ENCODE data around the gene ADAMTS7. TPM values are rescaled to one million over a fixed set of nuclear protein-coding genes. Genes with fewer than 3 reads are reported as not detected.
"Not testable (repeated sequence)": the region's sequence is repeated elsewhere in the genome, so short reads cannot be mapped to it uniquely, and the experiment has no call there.

Gene ADAMTS7
- total RNA-seq, 1 donor from 2014 or later = 55.1 TPM

DNA sequence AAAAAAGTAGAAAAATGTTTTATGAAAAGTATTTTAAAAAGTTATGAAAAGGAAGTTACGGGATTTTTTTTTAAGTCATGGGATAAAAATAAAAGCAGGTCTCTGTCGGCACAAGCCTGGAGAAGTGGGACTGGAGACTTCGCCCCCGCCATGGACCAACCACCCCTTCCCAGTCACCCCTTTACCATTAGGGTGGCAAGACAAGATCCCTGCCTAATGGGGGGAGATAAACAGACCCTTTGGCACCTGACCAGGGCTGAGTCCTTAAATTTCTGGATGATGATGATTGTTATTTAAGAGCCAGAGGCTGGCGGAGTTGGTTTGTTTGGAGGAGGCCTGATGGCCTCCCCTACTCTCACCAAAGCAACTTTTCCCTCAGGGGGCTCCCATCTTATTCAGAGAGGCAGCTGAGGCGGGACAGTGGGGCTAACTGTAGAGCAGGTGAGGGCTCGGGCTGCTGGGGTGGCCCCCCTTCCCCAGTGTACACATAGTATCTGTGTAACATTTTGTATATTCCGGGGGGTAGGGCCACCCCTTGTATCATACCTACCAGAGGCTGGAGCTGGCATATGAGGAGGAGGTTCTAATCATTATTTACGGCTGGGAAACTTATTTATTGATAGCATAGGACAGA, 74.0 kb downstream of the ADAMTS7 start:
- TF ChIP-seq, protein P1, sequence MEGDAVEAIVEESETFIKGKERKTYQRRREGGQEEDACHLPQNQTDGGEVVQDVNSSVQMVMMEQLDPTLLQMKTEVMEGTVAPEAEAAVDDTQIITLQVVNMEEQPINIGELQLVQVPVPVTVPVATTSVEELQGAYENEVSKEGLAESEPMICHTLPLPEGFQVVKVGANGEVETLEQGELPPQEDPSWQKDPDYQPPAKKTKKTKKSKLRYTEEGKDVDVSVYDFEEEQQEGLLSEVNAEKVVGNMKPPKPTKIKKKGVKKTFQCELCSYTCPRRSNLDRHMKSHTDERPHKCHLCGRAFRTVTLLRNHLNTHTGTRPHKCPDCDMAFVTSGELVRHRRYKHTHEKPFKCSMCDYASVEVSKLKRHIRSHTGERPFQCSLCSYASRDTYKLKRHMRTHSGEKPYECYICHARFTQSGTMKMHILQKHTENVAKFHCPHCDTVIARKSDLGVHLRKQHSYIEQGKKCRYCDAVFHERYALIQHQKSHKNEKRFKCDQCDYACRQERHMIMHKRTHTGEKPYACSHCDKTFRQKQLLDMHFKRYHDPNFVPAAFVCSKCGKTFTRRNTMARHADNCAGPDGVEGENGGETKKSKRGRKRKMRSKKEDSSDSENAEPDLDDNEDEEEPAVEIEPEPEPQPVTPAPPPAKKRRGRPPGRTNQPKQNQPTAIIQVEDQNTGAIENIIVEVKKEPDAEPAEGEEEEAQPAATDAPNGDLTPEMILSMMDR (IDR thresholded peaks at IDR 0.05; ENCODE audit: unreplicated experiment) = no peak
- no peaks in the 10 kb centered on the region for H3K9me3 Mint-ChIP-seq (ENCODE audit: unreplicated experiment)
- H3K4me1 Mint-ChIP-seq (ENCODE audit: unreplicated experiment) = peaks cover 16% of the 10 kb centered on the region
- no peak overlapping the region for H3K4me3 Mint-ChIP-seq (ENCODE audit: unreplicated experiment)
- no peak overlapping the region for H3K27ac Mint-ChIP-seq (ENCODE audit: unreplicated experiment)
- H3K36me3 Mint-ChIP-seq (ENCODE audit: low read depth, unreplicated experiment) = no peaks in the 10 kb centered on the region
- no peak for DNase-seq (ENCODE audit: low spot score)
- peaks cover 5% of the 10 kb centered on the region for H3K27me3 Mint-ChIP-seq (ENCODE audit: unreplicated experiment)

DNA sequence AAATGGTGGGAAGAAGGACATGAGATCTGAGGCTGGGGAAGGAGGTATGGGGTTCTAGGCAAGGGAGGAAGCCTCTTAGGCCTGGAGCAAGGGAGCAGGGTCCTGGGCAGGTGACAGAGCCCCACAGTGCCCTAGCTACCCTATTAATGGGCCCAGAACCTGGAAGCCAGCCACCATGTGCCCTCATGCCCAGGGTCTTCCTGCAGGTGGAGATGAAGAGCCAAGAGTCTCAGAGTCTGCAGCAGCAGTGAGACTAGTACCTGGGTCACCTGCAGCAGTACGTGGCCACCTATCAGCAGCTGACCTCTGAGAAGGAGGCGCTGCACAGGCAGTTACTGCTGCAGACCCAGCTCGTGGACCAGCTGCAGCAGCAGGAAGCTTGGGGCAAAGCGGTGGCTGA, 75.0 kb downstream of the ADAMTS7 start:
- H3K9me3 Mint-ChIP-seq (ENCODE audit: unreplicated experiment); H3K4me3 Mint-ChIP-seq (ENCODE audit: unreplicated experiment); H3K27ac Mint-ChIP-seq (ENCODE audit: unreplicated experiment); H3K27me3 Mint-ChIP-seq (ENCODE audit: unreplicated experiment); H3K36me3 Mint-ChIP-seq (ENCODE audit: low read depth, unreplicated experiment); DNase-seq (ENCODE audit: low spot score): not testable (repeated sequence)
- H3K4me1 Mint-ChIP-seq (ENCODE audit: unreplicated experiment) = peaks cover 11% of the 10 kb centered on the region

DNA sequence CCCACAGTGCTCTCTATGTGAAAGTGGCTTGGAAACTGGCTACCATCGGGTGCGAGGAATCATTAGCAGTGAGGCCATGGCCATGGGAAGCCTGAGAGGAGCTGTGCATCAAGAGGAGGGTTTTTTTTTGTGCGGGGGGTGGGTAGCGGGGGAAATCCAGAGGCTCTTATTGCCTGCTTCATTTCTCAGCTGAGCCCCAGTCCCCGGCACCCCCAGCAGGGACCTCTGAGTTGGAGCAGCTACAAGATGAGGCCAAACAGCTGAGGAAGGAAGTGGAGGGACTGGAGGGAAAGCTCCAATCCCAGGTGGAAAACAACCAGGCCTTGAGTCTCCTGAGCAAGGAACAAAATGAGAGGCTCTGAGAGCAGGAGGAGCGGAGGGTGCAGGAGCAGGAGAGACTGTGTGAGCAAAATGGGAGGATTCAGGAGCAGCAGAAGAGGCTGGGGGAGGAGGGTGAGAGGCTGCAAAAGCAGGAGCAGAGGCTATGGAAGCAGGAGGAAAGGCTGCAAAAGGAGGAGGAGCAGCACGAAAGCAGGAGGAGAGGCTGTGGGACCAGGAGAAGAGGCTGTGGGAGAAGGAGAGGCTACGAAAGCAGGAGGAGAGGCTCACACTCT, 76.7 kb downstream of the ADAMTS7 start:
- Mint-ChIP-seq H3K4me3 (ENCODE audit: unreplicated experiment) (no peak overlapping the region), H3K9me3 (ENCODE audit: unreplicated experiment) (no peaks in the 10 kb centered on the region)

DNA sequence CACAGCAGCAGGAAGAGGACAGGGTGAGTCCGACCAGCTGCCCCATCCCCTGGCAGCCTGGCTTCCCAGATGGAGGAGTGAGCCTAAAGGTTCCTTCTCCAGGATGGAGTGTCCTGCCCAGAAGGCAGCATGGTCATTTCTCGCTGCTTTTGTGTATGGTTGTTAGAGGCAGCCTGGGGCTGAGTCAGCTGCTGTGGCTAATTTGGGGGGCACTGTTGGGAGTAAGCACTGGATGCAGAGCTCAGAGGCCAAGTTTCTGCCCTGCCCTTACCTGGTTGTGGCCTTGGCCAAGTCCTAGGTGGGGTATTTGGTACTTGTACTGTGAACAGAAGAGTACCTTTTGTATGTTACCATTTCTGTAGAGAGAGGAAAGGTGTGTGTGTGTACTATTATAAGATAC, 78.6 kb downstream of the ADAMTS7 start:
- H3K9me3 Mint-ChIP-seq (ENCODE audit: unreplicated experiment) = no peaks in the 10 kb centered on the region
- peaks cover 4% of the 10 kb centered on the region for H3K27me3 Mint-ChIP-seq (ENCODE audit: unreplicated experiment)
- TF ChIP-seq, protein P1 (IDR thresholded peaks at IDR 0.05; ENCODE audit: unreplicated experiment) = no peak
- no peak overlapping the region for H3K4me3 Mint-ChIP-seq (ENCODE audit: unreplicated experiment)
- H3K4me1 Mint-ChIP-seq (ENCODE audit: unreplicated experiment) = peaks cover 11% of the 10 kb centered on the region
- no peaks in the 10 kb centered on the region for H3K36me3 Mint-ChIP-seq (ENCODE audit: low read depth, unreplicated experiment)
- no peak for DNase-seq (ENCODE audit: low spot score)
- H3K27ac Mint-ChIP-seq (ENCODE audit: unreplicated experiment) = no peak overlapping the region

More for the DNA sequence above, 76.7 kb downstream of the ADAMTS7 start:
- no peak overlapping the region for H3K27ac Mint-ChIP-seq (ENCODE audit: unreplicated experiment)
- H3K4me1 Mint-ChIP-seq (ENCODE audit: unreplicated experiment) = peaks cover 11% of the 10 kb centered on the region
- H3K36me3 Mint-ChIP-seq (ENCODE audit: low read depth, unreplicated experiment) = no peaks in the 10 kb centered on the region
- TF ChIP-seq, protein P1 (IDR thresholded peaks at IDR 0.05; ENCODE audit: unreplicated experiment) = no peak
- H3K27me3 Mint-ChIP-seq (ENCODE audit: unreplicated experiment) = peaks cover 6% of the 10 kb centered on the region
- no peak for DNase-seq (ENCODE audit: low spot score)

DNA sequence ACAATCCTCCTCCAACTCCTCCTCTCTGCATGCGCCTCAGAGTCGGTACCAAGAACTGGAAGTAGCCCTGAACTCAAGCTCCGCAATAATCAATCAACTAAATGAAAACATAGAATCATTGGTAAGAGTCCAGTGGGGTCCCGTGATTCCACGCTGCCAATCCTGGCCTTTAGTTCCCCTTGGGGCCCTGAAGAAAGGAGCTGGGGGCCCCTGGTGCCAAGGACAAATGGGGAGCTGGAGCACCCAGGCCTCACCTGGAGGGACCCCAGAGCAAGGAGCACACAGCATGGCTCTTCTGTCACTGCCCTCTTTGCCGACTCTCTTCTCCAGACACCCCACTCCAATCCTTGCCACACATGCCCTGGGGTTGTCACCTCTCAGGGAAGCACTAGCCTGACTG, 80.3 kb downstream of the ADAMTS7 start:
- TF ChIP-seq, protein P1 (IDR thresholded peaks at IDR 0.05; ENCODE audit: unreplicated experiment) = no peak
- H3K27ac Mint-ChIP-seq (ENCODE audit: unreplicated experiment) = no peak overlapping the region
- peaks cover 8% of the 10 kb centered on the region for H3K4me1 Mint-ChIP-seq (ENCODE audit: unreplicated experiment)
- H3K27me3 Mint-ChIP-seq (ENCODE audit: unreplicated experiment) = peaks cover 4% of the 10 kb centered on the region
- no peaks in the 10 kb centered on the region for H3K9me3 Mint-ChIP-seq (ENCODE audit: unreplicated experiment)
- no peaks in the 10 kb centered on the region for H3K36me3 Mint-ChIP-seq (ENCODE audit: low read depth, unreplicated experiment)
- no peak overlapping the region for H3K4me3 Mint-ChIP-seq (ENCODE audit: unreplicated experiment)
- DNase-seq (ENCODE audit: low spot score) = no peak

DNA sequence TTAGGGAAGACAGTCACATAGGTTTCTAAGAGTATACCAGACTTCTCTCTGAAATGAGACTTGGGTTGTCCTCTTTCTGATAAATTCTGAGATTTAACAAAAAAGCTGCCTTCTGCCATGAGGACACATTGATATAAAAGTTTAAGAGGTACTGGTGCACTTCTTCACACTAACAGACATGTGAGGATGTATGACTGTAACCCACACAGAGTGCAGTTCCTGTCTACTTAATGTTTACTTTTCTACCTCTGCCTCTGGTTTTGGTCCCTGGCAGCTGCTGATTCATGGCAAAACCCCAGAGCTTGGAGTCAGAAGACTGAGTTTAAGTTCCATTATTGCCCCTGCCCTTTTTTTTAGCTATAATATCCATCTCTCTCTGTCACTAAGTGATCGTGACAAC, 82.8 kb downstream of the ADAMTS7 start:
- DNase-seq (ENCODE audit: low spot score); H3K36me3 Mint-ChIP-seq (ENCODE audit: low read depth, unreplicated experiment); H3K9me3 Mint-ChIP-seq (ENCODE audit: unreplicated experiment); H3K27ac Mint-ChIP-seq (ENCODE audit: unreplicated experiment); H3K4me3 Mint-ChIP-seq (ENCODE audit: unreplicated experiment); H3K4me1 Mint-ChIP-seq (ENCODE audit: unreplicated experiment); H3K27me3 Mint-ChIP-seq (ENCODE audit: unreplicated experiment): not testable (repeated sequence)
